ENCODE data around the gene CCL11. TPM values are rescaled to one million over a fixed set of nuclear protein-coding genes. Genes with fewer than 3 reads are reported as not detected.

CCL11 gene
- total RNA-seq, 1 donor from 2014 or later, result not detected

DNA sequence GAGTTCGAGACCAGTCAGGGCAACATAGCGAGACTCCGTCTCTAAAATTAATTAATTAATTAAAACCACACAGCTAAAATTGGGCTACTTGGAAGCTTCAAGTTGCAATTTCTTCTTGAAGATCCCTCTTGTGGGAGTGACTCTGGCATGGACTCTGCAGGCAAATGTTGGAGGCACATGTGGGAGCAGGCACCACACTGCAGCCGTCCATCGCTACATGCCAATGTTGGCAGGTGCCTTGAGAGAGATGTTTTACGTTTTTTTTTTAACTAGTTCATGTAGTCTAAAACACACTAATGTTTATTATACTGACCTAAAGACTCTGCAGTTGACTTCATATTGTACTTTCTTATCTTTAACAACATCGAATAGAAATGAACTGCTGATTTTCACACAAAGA, 25.7 kb downstream of the CCL11 start:
- TF ChIP-seq, protein P1, sequence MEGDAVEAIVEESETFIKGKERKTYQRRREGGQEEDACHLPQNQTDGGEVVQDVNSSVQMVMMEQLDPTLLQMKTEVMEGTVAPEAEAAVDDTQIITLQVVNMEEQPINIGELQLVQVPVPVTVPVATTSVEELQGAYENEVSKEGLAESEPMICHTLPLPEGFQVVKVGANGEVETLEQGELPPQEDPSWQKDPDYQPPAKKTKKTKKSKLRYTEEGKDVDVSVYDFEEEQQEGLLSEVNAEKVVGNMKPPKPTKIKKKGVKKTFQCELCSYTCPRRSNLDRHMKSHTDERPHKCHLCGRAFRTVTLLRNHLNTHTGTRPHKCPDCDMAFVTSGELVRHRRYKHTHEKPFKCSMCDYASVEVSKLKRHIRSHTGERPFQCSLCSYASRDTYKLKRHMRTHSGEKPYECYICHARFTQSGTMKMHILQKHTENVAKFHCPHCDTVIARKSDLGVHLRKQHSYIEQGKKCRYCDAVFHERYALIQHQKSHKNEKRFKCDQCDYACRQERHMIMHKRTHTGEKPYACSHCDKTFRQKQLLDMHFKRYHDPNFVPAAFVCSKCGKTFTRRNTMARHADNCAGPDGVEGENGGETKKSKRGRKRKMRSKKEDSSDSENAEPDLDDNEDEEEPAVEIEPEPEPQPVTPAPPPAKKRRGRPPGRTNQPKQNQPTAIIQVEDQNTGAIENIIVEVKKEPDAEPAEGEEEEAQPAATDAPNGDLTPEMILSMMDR (IDR thresholded peaks at IDR 0.05), result no peak
- TF ChIP-seq EZH2 (IDR thresholded peaks at IDR 0.05) (no peak), EZH2phosphoT487 (IDR thresholded peaks at IDR 0.05) (no peak)

DNA sequence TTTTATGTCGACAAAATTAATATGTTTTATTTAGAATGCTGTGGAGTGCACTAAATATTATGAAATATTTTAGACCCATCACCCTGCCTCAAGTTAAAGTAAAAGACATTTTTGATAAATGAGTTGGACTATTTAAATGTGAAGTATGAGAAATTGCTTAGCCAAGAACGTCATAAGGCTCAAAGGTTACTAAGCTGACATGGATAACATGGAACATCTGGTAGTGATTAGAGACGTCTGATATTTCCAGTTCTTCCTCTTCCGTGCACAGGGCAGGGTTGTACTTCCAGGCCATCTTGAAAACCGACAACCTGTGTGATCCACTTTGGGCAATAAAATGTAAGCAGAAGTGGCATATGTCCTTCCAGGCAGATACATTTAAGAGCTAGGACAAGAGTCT, 26.5 kb downstream of the CCL11 start:
- Mint-ChIP-seq H3K9me3 (no peaks in the 10 kb centered on the region), H3K4me3 (no peak overlapping the region), H3K27me3 (ENCODE audit: insufficient read depth, low read depth) (peaks cover 2% of the 10 kb centered on the region), H3K4me1 (no peaks in the 10 kb centered on the region), H3K36me3 (no peaks in the 10 kb centered on the region), H3K27ac (no peak overlapping the region)
- Histone ChIP-seq H3K4me3 (no peak overlapping the region), H3K79me2 (ENCODE audit: low read depth) (no peaks in the 10 kb centered on the region), H3K4me2 (no peak overlapping the region), H3K4me1 (no peaks in the 10 kb centered on the region), H3K36me3 (no peaks in the 10 kb centered on the region), H3K27ac (no peak overlapping the region), H3K9ac (no peak overlapping the region), H2AFZ (replicated peaks) (no peak overlapping the region), H3K27me3 (peaks cover 18% of the 10 kb centered on the region), H3K9me3 (ENCODE audit: low read depth) (no peaks in the 10 kb centered on the region), H3F3A (ENCODE audit: low read depth) (no peaks in the 10 kb centered on the region), H4K20me1 (ENCODE audit: low read depth) (no peaks in the 10 kb centered on the region)
- TF ChIP-seq, protein P1 (IDR thresholded peaks at IDR 0.05), result no peak
- TF ChIP-seq EZH2 (IDR thresholded peaks at IDR 0.05) (no peak), EZH2phosphoT487 (IDR thresholded peaks at IDR 0.05) (no peak)
- DNase-seq (ENCODE audit: low spot score), result no peak

More for the DNA sequence above, 25.7 kb downstream of the CCL11 start:
- Mint-ChIP-seq H3K4me3 (no peak overlapping the region), H3K27ac (no peak overlapping the region), H3K27me3 (ENCODE audit: insufficient read depth, low read depth) (peaks cover 7% of the 10 kb centered on the region), H3K4me1 (no peaks in the 10 kb centered on the region), H3K9me3 (no peaks in the 10 kb centered on the region), H3K36me3 (no peaks in the 10 kb centered on the region)
- H3K4me3 ChIP-seq, result no peak overlapping the region
- no peaks in the 10 kb centered on the region for H4K20me1 ChIP-seq (ENCODE audit: low read depth)
- no peak overlapping the region for H3K9ac ChIP-seq
- H3K4me1 ChIP-seq, result no peaks in the 10 kb centered on the region
- no peaks in the 10 kb centered on the region for H3F3A ChIP-seq (ENCODE audit: low read depth)
- H3K9me3 ChIP-seq (ENCODE audit: low read depth), result no peaks in the 10 kb centered on the region
- no peak overlapping the region for H2AFZ ChIP-seq (replicated peaks)
- H3K27me3 ChIP-seq, result peaks cover 18% of the 10 kb centered on the region
- no peaks in the 10 kb centered on the region for H3K36me3 ChIP-seq
- no peaks in the 10 kb centered on the region for H3K79me2 ChIP-seq (ENCODE audit: low read depth)
- H3K27ac ChIP-seq, result no peak overlapping the region
- no peak overlapping the region for H3K4me2 ChIP-seq
- no peak for DNase-seq (ENCODE audit: low spot score)

DNA sequence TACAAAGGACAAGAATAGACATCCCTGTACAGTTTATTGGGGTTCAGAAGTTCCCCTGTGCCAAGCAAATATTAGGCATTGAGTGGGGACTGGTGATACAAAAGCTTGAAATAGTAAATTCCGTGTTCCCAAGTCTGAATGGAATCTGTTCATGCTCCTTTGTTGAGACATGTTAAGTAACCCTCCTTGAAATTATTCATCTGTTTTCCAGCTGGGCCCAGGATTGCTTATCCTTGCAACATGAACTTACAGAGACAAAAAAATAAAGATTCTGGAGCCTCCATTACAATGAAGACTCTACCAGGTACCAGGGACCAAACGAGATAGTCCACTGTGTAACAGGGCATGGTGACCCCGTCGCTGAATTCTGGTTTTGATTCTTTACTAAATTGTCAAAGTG, 27.6 kb downstream of the CCL11 start:
- Histone ChIP-seq H3K36me3 (no peaks in the 10 kb centered on the region), H3K9ac (no peak overlapping the region), H3K27ac (no peak overlapping the region), H3K4me2 (no peak overlapping the region), H3K4me3 (no peak overlapping the region), H3K9me3 (ENCODE audit: low read depth) (no peaks in the 10 kb centered on the region), H2AFZ (replicated peaks) (no peak overlapping the region), H3K79me2 (ENCODE audit: low read depth) (no peaks in the 10 kb centered on the region), H4K20me1 (ENCODE audit: low read depth) (no peaks in the 10 kb centered on the region), H3K4me1 (no peaks in the 10 kb centered on the region), H3F3A (ENCODE audit: low read depth) (no peaks in the 10 kb centered on the region), H3K27me3 (peaks cover 18% of the 10 kb centered on the region)
- no peak for TF ChIP-seq EZH2phosphoT487 (IDR thresholded peaks at IDR 0.05)
- TF ChIP-seq, protein P1 (IDR thresholded peaks at IDR 0.05), result no peak
- TF ChIP-seq EZH2 (IDR thresholded peaks at IDR 0.05), result no peak
- no peak for DNase-seq (ENCODE audit: low spot score)
- no peak overlapping the region for H3K4me3 Mint-ChIP-seq
- H3K36me3 Mint-ChIP-seq, result no peaks in the 10 kb centered on the region
- H3K4me1 Mint-ChIP-seq, result no peaks in the 10 kb centered on the region
- H3K27ac Mint-ChIP-seq, result no peak overlapping the region
- peaks cover 2% of the 10 kb centered on the region for H3K27me3 Mint-ChIP-seq (ENCODE audit: insufficient read depth, low read depth)
- no peaks in the 10 kb centered on the region for H3K9me3 Mint-ChIP-seq
